Stimulated activated naive CD8-positive, alpha-beta T cell treated with anti-CD3 and anti-CD28 coated beads, Interleukin-15, amount 100 ng/mL, for 72 hours (primary cell): Measurements from ENCODE around the gene ZBP1.
A peak's percentile ranks its signal among the peaks of the same experiment; 100 is the strongest.
"Not testable (repeated sequence)": the region's sequence is repeated elsewhere in the genome, so short reads cannot be mapped to it uniquely, and the experiment has no call there.

Source experiments
- ATAC-seq: fragments of 150-1000 bp; cut with Tn5 transposase; 2 replicates; pipeline ENCODE4 v1.10.0; 2021; ENCODE audit warnings: mild to moderate bottlenecking, moderate library complexity
- DNase-seq, 2 donors: peaks; one replicate each; pipeline ENCODE4 v3.0.0; 2021 to 2022
- H3K27ac Mint-ChIP-seq, 2 donors: one replicate each; pipeline ENCODE4 v1.8.0; 2022; ENCODE audit warnings: mild to moderate bottlenecking in 2 of 2, mixed read lengths in 2 of 2, moderate library complexity in 2 of 2
- H3K27me3 Mint-ChIP-seq: one replicate; pipeline ENCODE4 v1.8.0; 2022; ENCODE audit warnings: mixed read lengths
- H3K4me1 Mint-ChIP-seq: one replicate; pipeline ENCODE4 v1.8.0; 2022; ENCODE audit warnings: mild to moderate bottlenecking, mixed read lengths
- H3K4me3 Mint-ChIP-seq, 2 donors: one replicate each; pipeline ENCODE4 v1.8.0; 2022; ENCODE audit warnings: mild to moderate bottlenecking in 2 of 2, mixed read lengths in 2 of 2, moderate library complexity in 1 of 2
- H3K9me3 Mint-ChIP-seq, 2 donors: one replicate each; pipeline ENCODE4 v1.8.0; 2022; ENCODE audit warnings: mixed read lengths in 2 of 2

The ZBP1 gene

GRCh38 chr20:57629491-57629901 lies 9.3 kb upstream of the ZBP1 start:
- peaks cover 13 to 26% of the 10 kb centered on the region in 2 donors for H3K9me3 Mint-ChIP-seq
- H3K27ac Mint-ChIP-seq: peak overlapping the region; percentile 87 to 94
- H3K27me3 Mint-ChIP-seq, ATAC-seq: not testable (repeated sequence)
- H3K4me1 Mint-ChIP-seq: peaks cover 67% of the 10 kb centered on the region
- H3K4me3 Mint-ChIP-seq: peak overlapping the region; percentile 90 to 95
- DNase-seq: peak; percentile 75 to 77

DNA sequence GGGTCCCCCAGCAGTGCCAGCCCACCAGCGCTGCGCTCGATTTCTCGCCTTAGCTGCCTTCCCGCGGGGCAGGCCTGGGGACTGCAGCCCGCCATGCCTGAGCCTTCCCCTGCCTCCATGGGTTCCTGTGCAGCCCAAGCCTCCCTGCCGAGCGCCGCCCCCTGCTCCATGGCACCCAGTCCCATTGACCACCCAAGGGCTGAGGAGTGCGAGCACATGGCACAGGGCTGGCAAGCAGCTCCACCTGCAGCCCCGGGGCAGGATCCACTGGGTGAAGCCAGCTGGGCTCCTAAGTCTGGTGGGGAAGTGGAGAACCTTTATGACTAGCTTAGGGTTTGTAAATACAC lies 8.7 kb upstream of the ZBP1 start:
- Mint-ChIP-seq H3K27ac (peak overlapping the region in 1 of 2 donors; percentile 94), H3K4me3 (peak overlapping the region; percentile 90 to 95), H3K9me3 (peaks cover 13 to 30% of the 10 kb centered on the region in 2 donors), H3K4me1 (peaks cover 61% of the 10 kb centered on the region)
- ATAC-seq, H3K27me3 Mint-ChIP-seq, DNase-seq: not testable (repeated sequence)

DNA sequence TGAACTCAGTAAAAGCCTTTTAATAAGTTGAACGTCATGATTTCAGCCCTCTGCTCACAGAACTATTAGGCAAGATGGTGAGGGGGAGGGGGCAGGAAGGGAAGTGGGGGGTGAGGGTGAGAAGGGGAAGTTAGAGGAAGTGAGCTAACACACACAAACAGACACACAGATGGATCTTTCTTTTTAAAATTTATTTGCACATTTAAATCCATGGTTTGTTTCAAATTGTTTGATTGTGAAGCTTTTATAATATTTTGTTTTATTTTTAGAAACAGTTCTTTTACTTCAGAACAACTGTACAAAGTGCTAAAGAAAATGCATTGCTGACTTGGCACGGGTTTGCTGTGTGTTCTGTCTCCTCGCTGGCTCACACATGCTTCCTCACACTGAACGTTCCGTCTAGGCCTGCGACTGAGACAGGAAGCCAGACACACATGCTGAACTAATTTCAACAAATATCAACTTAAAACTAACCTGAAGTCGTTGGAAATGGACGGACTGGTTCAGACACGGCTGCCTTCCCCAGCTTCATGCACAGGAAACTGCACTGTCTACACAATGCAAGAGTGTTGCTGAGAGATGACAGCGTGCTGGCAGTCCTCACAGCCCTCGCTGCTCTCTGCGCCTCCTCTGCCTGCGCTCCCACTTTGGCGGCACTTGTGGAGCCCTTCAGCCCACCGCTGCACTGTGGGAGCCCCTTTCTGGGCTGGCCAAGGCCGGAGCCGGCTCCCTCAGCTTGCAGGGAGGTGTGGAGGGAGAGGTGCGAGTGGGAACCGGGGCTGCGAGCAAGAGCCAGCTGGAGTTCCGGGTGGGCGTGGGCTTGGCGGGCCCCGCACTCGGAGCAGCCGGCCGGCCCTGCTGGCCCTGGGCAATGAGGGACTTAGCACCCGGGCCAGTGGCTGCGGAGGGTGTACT lies 8.1 kb upstream of the ZBP1 start:
- Mint-ChIP-seq H3K4me3 (peak overlapping the region; percentile 77 to 98), H3K4me1 (peaks cover 55% of the 10 kb centered on the region), H3K27ac (peak overlapping the region; percentile 95 to 98), H3K9me3 (peaks cover 13 to 28% of the 10 kb centered on the region in 2 donors), H3K27me3 (peaks cover 7% of the 10 kb centered on the region)
- ATAC-seq (peak; percentile 73), DNase-seq (peak; percentile 32 to 54)

GRCh38 chr20:57627339-57627738 lies 7.1 kb upstream of the ZBP1 start:
- peaks cover 7% of the 10 kb centered on the region for H3K27me3 Mint-ChIP-seq
- peaks cover 57% of the 10 kb centered on the region for H3K4me1 Mint-ChIP-seq
- peak overlapping the region; percentile 48 to 98 for H3K4me3 Mint-ChIP-seq
- DNase-seq: no peak
- peaks cover 13 to 22% of the 10 kb centered on the region in 2 donors for H3K9me3 Mint-ChIP-seq
- H3K27ac Mint-ChIP-seq: peak overlapping the region; percentile 44 to 72
- ATAC-seq: no peak

DNA sequence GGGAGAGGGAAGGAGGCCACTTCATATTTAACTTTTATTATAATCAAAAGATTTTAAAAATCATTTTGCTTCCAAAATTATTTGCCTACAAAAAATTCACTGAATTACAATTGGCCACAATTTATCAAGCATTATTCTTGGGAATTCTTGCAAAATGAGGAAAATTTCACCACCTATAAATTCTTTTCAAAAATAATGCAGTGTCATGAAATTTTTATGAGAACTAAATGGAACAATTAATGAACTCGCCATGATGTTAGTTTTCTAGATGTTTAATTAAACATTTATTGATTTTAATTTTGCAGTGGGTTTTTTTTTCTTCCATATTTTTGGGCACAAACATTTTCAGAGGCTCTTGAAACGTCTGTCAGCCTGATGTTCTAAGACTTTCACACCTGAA lies 5.8 kb upstream of the ZBP1 start:
- Mint-ChIP-seq H3K4me1 (peaks cover 70% of the 10 kb centered on the region), H3K27ac (peak overlapping the region in 1 of 2 donors; percentile 34), H3K27me3 (no peaks in the 10 kb centered on the region), H3K4me3 (no peak overlapping the region), H3K9me3 (peaks cover 13 to 22% of the 10 kb centered on the region in 2 donors)
- ATAC-seq (no peak), DNase-seq (no peak)

DNA sequence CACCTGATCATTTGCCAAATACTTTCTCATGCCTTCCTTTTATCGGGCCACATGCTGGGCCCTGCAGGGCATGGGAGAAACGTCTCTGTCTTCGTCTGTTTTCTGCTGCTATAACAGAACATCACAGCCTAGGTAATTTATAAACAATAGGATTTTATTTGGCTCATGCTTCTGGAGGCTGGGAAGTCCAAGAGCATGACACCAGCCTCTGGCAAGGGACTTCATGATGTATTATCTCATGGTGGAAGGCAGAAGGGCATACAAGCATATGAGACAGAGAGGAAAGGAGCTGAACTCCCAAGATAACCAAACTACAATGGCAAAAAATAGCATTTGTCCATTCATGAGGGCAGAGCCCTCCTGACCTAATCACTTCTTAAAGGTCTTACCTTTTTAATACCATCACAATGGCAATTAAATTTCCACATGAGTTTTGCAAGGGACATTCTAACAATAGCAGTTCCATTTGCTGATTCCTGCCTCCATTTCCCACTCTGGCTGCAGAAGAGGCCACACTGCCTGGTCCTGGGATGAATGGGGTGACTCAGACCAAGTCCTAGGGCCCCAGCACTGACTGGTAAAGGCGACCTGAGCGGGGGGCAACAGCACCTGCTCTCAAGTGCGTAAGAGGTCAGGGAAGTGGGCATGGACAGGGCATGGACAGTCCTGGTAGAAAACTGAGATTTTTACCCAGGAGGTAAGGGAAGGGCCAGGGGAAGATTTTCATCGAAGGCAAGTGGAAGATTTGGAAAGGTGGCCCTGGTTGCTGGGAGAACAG lies 5.1 kb upstream of the ZBP1 start:
- ATAC-seq (no peak), DNase-seq (no peak)
- Mint-ChIP-seq H3K9me3 (peaks cover 12 to 22% of the 10 kb centered on the region in 2 donors), H3K27ac (no peak overlapping the region), H3K4me3 (no peak overlapping the region), H3K4me1 (peaks cover 74% of the 10 kb centered on the region), H3K27me3 (no peaks in the 10 kb centered on the region)

- peaks cover 8 to 22% of the 10 kb centered on the region in 2 donors for H3K9me3 Mint-ChIP-seq
- H3K27ac Mint-ChIP-seq: no peak overlapping the region
- no peak overlapping the region for H3K4me3 Mint-ChIP-seq
- ATAC-seq (no peak), DNase-seq (no peak)
- peaks cover 74% of the 10 kb centered on the region for H3K4me1 Mint-ChIP-seq
- no peaks in the 10 kb centered on the region for H3K27me3 Mint-ChIP-seq
Observed at GRCh38 chr20:57624124-57624523, 3.9 kb upstream of the ZBP1 start.

- no peaks in the 10 kb centered on the region for H3K27me3 Mint-ChIP-seq
- H3K4me3 Mint-ChIP-seq: peak overlapping the region in 1 of 2 donors; percentile 48
- ATAC-seq: no peak
Observed at GRCh38 chr20:57622579-57623381, 2.6 kb upstream of the ZBP1 start.

DNA sequence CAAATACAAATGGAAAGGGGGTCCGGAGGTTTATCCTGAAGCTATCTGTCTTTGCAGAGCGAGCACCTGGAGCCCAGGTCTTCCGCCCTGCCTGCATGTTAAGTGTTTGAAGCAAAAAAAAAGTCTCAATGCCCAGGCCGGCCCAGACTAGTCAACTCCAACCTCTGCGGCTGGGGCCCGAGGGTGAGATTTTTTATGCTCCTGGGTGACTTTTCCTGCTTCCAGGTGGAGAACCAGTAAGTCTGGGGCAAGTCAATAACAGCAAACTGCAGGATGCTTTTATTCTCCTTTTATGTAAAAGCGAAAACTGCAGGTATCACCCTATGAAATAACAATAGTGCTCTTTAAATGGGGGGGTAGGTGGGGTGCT lies 2.0 kb upstream of the ZBP1 start:
- H3K4me1 Mint-ChIP-seq: peaks cover 76% of the 10 kb centered on the region
- H3K27me3 Mint-ChIP-seq: no peaks in the 10 kb centered on the region
- peak overlapping the region in 1 of 2 donors; percentile 48 for H3K4me3 Mint-ChIP-seq
- no peak overlapping the region for H3K27ac Mint-ChIP-seq
- DNase-seq (no peak), ATAC-seq (no peak)
- H3K9me3 Mint-ChIP-seq: peaks cover 8 to 22% of the 10 kb centered on the region in 2 donors

More at GRCh38 chr20:57622579-57623381, 2.6 kb upstream of the ZBP1 start:
- DNase-seq: peak; percentile 68 to 69
- Mint-ChIP-seq H3K27ac (no peak overlapping the region), H3K9me3 (peaks cover 8 to 22% of the 10 kb centered on the region in 2 donors), H3K4me1 (peaks cover 76% of the 10 kb centered on the region)

DNA sequence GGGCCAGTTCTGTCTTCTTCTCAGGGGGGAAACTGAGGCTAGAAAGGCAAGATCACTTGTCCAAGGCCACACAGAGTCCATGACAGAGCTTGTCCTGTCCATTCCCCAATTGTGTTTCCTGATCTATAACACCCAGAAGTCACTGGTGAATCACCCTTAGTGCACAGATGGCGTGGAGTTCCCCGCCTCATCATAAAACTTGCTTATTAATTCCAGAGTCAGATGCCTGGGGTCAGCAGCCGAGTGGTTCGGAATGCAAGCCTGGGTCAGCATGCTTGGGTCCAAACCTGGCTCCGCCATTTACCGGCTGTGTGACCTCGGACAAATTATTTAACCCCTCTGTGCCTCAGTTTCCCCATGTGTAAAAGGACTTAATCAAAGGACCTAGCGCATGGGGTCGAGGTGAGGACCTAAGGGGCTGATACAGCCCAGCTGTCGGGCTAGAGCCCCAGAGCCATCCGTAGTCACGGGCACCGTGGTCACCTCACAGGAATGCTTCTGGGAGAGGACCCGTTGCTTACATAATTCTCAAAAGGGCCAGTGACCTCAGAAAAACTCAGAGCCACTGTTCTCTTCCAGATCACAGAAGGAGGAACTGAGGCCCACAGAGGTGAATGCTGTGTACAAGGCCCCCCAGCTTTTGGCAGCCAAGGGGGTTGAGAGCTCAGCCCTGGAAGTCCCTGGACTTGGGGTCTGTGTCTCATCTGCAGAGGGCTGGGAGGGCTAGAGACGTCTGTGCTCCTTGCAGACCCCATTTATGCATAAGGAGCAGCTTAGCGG lies 1.4 kb upstream of the ZBP1 start:
- peaks cover 8 to 22% of the 10 kb centered on the region in 2 donors for H3K9me3 Mint-ChIP-seq
- peak overlapping the region; percentile 73 to 86 for H3K4me3 Mint-ChIP-seq
- no peaks in the 10 kb centered on the region for H3K27me3 Mint-ChIP-seq
- H3K4me1 Mint-ChIP-seq: peaks cover 79% of the 10 kb centered on the region
- ATAC-seq (no peak), DNase-seq (no peak)
- H3K27ac Mint-ChIP-seq: peak overlapping the region; percentile 91 to 92

- H3K9me3 Mint-ChIP-seq: peaks cover 8 to 22% of the 10 kb centered on the region in 2 donors
- DNase-seq (no peak), ATAC-seq (no peak)
- peak overlapping the region; percentile 91 to 92 for H3K27ac Mint-ChIP-seq
- no peaks in the 10 kb centered on the region for H3K27me3 Mint-ChIP-seq
- H3K4me1 Mint-ChIP-seq: peaks cover 79% of the 10 kb centered on the region
- H3K4me3 Mint-ChIP-seq: peak overlapping the region; percentile 73 to 86
Observed at GRCh38 chr20:57620999-57621398, 773 bp upstream of the ZBP1 start.

DNA sequence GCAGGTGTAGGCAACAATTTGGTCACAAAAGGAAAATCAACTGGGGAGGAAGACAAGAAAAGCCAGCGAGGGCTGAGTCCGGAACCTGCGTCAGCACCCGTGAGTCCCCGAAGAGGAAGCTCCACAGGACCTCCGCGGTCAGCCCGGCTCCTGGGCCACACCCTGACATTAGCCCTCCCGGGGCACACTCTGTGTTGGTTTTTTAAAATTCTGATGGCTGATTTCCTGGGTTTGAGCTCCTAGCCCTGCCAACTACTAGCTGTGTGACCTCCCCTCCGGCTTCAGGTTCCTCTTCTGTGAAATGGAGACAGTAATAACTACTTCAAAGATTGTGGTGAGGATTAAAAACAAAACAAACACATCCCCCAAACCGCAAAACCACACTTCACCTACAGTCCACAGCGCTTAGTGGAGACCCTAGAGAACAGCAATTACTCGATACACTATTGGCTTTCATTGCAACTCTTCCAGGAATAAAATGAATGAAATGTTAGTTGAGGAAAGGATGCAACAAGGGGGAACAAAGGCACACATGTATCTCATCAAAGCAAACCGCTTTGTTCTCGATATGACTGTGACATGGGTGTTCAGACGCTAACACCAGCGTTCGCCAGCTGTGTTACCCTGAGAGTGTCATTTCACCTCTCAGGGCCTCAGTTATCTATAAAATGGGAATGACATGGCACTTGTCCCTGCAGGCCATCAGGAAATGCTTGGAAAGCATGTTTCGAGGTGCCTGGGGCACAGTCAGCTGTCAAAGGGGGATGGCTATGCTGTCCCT lies 985 bp downstream of the ZBP1 start:
- Mint-ChIP-seq H3K9me3 (peaks cover 0 to 5% of the 10 kb centered on the region in 2 donors), H3K4me3 (peak overlapping the region; percentile 73 to 86), H3K27ac (peak overlapping the region; percentile 71 to 83), H3K27me3 (no peaks in the 10 kb centered on the region), H3K4me1 (peaks cover 81% of the 10 kb centered on the region)
- ATAC-seq: peak; percentile 89
- DNase-seq: peak; percentile 81 to 90

- Mint-ChIP-seq H3K27me3 (no peaks in the 10 kb centered on the region), H3K27ac (peak overlapping the region; percentile 37 to 83), H3K4me3 (peak overlapping the region; percentile 56 to 73), H3K9me3 (no peaks in the 10 kb centered on the region), H3K4me1 (peaks cover 81% of the 10 kb centered on the region)
- no peak for DNase-seq
- ATAC-seq: no peak
Observed at GRCh38 chr20:57618764-57619050, 1.5 kb downstream of the ZBP1 start.
